Measurements from ENCODE around the gene FPR1.
"Not testable (repeated sequence)": the region's sequence is repeated elsewhere in the genome, so short reads cannot be mapped to it uniquely, and the experiment has no call there.

Gene FPR1

GRCh38 chr19:51777570-51778462 is 26.1 kb upstream of the FPR1 start:
- TF ChIP-seq TAF1 (IDR thresholded peaks at IDR 0.05; ENCODE audit: borderline replicate concordance, low read depth, low read length): no peak
- no peak for TF ChIP-seq POLR2AphosphoS5 (IDR thresholded peaks at IDR 0.05; ENCODE audit: low read depth, low read length)
- TF ChIP-seq POLR2A (IDR thresholded peaks at IDR 0.05; ENCODE audit: low read depth, low read length): no peak
- FAIRE-seq (peak; percentile 75), DNase-seq (ENCODE audit: insufficient read length) (peak; percentile 25)

DNA sequence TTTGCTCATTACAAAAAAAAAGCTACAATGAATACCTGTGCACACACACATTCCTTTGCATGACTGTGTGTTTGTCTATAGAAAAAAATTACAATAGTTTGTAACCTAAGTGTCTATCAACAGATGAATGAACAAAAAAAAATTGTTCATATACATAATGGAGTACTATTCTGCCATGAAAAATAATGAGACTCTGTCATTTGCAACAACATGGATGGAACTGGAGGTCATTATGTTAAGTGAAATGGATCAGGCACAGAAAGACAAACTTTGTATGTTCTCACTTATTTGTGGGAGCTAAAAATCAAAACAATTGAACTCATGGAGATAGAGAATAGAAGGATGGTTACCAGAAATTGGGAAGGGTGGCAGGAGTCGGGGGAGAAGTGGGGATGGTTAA is 24.9 kb upstream of the FPR1 start:
- FAIRE-seq; DNase-seq (ENCODE audit: insufficient read length): not testable (repeated sequence)

DNA sequence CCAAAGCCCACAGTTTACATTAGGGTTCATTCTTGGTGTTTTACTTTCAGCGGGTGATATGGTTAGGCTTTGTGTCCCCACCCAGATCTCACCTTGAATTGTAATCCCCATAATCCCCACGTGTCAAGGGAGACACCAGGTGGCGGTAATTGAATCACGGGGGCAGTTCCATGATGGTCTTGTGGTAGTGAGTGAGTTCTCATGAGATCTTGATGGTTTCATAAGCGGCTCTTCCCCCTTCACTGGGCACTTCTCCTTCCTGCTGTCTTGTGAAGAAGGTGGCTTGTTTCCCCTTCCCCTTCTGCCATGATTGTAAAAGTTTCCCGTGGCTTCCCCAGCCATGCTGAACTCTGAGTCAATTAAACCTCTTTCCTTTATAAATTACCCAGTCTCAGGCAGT is 21.3 kb upstream of the FPR1 start:
- FAIRE-seq: no peak

GRCh38 chr19:51771376-51772130 is 19.9 kb upstream of the FPR1 start:
- DNase-seq (ENCODE audit: insufficient read length) (no peak), FAIRE-seq (no peak)
- TF ChIP-seq POLR2A (IDR thresholded peaks at IDR 0.05; ENCODE audit: low read depth, low read length) (no peak), POLR2AphosphoS5 (IDR thresholded peaks at IDR 0.05; ENCODE audit: low read depth, low read length) (no peak), TAF1 (IDR thresholded peaks at IDR 0.05; ENCODE audit: borderline replicate concordance, low read depth, low read length) (no peak)

More for the DNA sequence above, 21.3 kb upstream of the FPR1 start:
- TF ChIP-seq POLR2A (IDR thresholded peaks at IDR 0.05; ENCODE audit: low read depth, low read length): no peak
- no peak for TF ChIP-seq TAF1 (IDR thresholded peaks at IDR 0.05; ENCODE audit: borderline replicate concordance, low read depth, low read length)
- TF ChIP-seq POLR2AphosphoS5 (IDR thresholded peaks at IDR 0.05; ENCODE audit: low read depth, low read length): no peak
- DNase-seq (ENCODE audit: insufficient read length): no peak

DNA sequence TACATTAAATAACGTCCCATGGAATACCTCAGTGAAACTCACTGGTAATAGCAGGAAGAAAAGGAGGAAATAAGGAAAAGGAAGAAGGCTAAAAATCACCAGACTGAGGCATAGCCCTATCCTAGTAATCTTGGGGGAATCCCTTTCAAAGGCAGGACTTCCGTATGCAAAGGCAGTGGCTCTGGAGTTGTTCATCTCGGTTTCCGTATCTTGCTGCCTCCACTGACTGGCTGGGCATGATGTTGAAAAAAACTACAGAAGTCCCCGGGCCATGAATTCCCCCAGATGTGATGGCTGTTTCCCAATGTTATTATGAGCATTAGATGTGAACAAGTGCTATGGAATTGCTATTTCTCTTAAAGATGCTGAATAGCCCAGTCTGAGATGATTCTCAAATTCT is 14.8 kb upstream of the FPR1 start:
- no peak for FAIRE-seq

GRCh38 chr19:51765086-51765485 is 13.4 kb upstream of the FPR1 start:
- TF ChIP-seq POLR2A (IDR thresholded peaks at IDR 0.05; ENCODE audit: low read depth, low read length) (no peak), POLR2AphosphoS5 (IDR thresholded peaks at IDR 0.05; ENCODE audit: low read depth, low read length) (no peak), TAF1 (IDR thresholded peaks at IDR 0.05; ENCODE audit: borderline replicate concordance, low read depth, low read length) (no peak)
- FAIRE-seq (no peak), DNase-seq (ENCODE audit: insufficient read length) (no peak)

More for the DNA sequence above, 14.8 kb upstream of the FPR1 start:
- DNase-seq (ENCODE audit: insufficient read length): no peak
- no peak for TF ChIP-seq POLR2A (IDR thresholded peaks at IDR 0.05; ENCODE audit: low read depth, low read length)
- TF ChIP-seq TAF1 (IDR thresholded peaks at IDR 0.05; ENCODE audit: borderline replicate concordance, low read depth, low read length): no peak
- no peak for TF ChIP-seq POLR2AphosphoS5 (IDR thresholded peaks at IDR 0.05; ENCODE audit: low read depth, low read length)

GRCh38 chr19:51761696-51762095 is 10.0 kb upstream of the FPR1 start:
- DNase-seq (ENCODE audit: insufficient read length) (no peak), FAIRE-seq (no peak)
- TF ChIP-seq TAF1 (IDR thresholded peaks at IDR 0.05; ENCODE audit: borderline replicate concordance, low read depth, low read length) (no peak), POLR2AphosphoS5 (IDR thresholded peaks at IDR 0.05; ENCODE audit: low read depth, low read length) (no peak), POLR2A (IDR thresholded peaks at IDR 0.05; ENCODE audit: low read depth, low read length) (no peak)

- DNase-seq (ENCODE audit: insufficient read length): no peak
- FAIRE-seq: no peak
- TF ChIP-seq TAF1 (IDR thresholded peaks at IDR 0.05; ENCODE audit: borderline replicate concordance, low read depth, low read length) (no peak), POLR2A (IDR thresholded peaks at IDR 0.05; ENCODE audit: low read depth, low read length) (no peak), POLR2AphosphoS5 (IDR thresholded peaks at IDR 0.05; ENCODE audit: low read depth, low read length) (no peak)
Measured at GRCh38 chr19:51760697-51761356, 9.1 kb upstream of the FPR1 start, which contains the start of gene FPR2. Gene FPR2, plus strand, starts transcription at chr19:51761180. Its CDS starts 7,479 bp downstream, at chr19:51768659.

- no peak for FAIRE-seq
- DNase-seq (ENCODE audit: insufficient read length): no peak
- no peak for TF ChIP-seq POLR2A (IDR thresholded peaks at IDR 0.05; ENCODE audit: low read depth, low read length)
- no peak for TF ChIP-seq POLR2AphosphoS5 (IDR thresholded peaks at IDR 0.05; ENCODE audit: low read depth, low read length)
- TF ChIP-seq TAF1 (IDR thresholded peaks at IDR 0.05; ENCODE audit: borderline replicate concordance, low read depth, low read length): no peak
Measured at GRCh38 chr19:51755571-51755970, 3.9 kb upstream of the FPR1 start.

GRCh38 chr19:51754770-51755169 is 3.1 kb upstream of the FPR1 start:
- FAIRE-seq: no peak

GRCh38 chr19:51754109-51754508 is 2.4 kb upstream of the FPR1 start:
- FAIRE-seq (no peak), DNase-seq (ENCODE audit: insufficient read length) (no peak)

More at GRCh38 chr19:51754770-51755169, 3.1 kb upstream of the FPR1 start:
- DNase-seq (ENCODE audit: insufficient read length): no peak
- TF ChIP-seq POLR2AphosphoS5 (IDR thresholded peaks at IDR 0.05; ENCODE audit: low read depth, low read length): no peak
- no peak for TF ChIP-seq POLR2A (IDR thresholded peaks at IDR 0.05; ENCODE audit: low read depth, low read length)
- TF ChIP-seq TAF1 (IDR thresholded peaks at IDR 0.05; ENCODE audit: borderline replicate concordance, low read depth, low read length): no peak

More at GRCh38 chr19:51754109-51754508, 2.4 kb upstream of the FPR1 start:
- no peak for TF ChIP-seq TAF1 (IDR thresholded peaks at IDR 0.05; ENCODE audit: borderline replicate concordance, low read depth, low read length)
- TF ChIP-seq POLR2A (IDR thresholded peaks at IDR 0.05; ENCODE audit: low read depth, low read length): no peak
- TF ChIP-seq POLR2AphosphoS5 (IDR thresholded peaks at IDR 0.05; ENCODE audit: low read depth, low read length): no peak
